CMK (cell line): ENCODE measurements around the gene ACOX3.
"Not testable (repeated sequence)": the region's sequence is repeated elsewhere in the genome, so short reads cannot be mapped to it uniquely, and the experiment has no call there.

Experiments
- DNase-seq: peaks from one replicate; pipeline ENCODE4 v3.0.0-alpha.2; 2010; ENCODE audit warnings: low read depth

ACOX3 gene

DNA sequence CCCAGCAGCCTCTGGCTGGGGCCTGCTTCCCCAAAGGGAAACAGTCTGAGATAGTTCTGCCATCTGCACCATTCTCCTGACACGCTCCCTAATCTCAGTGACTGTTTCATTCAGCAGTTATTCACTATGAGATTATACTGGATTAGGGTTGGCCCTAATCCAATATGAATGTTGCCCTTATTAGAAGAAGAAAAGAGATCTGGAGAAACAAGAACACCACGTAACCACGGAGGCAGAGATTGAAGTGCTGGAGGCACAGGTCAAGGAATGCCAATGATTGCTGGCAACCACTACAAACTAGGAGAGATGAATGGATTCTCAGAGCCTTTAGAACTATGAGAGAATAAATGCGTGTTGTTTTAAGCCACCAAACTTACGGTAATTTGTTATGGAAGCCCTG lies 7.4 kb downstream of the ACOX3 start:
- no peak for DNase-seq

DNA sequence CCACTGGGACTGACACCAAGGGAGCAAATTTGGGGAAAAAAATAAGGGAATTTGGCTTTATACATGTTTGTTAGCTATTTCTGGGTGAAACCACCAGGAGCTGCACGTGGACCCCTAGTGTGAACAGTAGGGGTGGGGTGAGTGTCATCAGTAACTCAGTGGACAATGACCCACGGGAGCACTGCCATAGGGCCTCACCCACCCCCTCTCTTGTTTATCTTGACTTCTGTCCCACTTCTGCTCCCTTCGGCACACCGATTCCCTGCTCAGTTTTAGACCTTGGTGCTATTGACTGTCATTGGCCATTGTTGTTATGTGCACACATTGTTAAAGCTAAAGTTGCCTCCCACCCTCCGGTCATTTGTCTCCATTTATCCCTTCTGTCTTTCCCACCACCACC lies 9.0 kb downstream of the ACOX3 start:
- no peak for DNase-seq

DNA sequence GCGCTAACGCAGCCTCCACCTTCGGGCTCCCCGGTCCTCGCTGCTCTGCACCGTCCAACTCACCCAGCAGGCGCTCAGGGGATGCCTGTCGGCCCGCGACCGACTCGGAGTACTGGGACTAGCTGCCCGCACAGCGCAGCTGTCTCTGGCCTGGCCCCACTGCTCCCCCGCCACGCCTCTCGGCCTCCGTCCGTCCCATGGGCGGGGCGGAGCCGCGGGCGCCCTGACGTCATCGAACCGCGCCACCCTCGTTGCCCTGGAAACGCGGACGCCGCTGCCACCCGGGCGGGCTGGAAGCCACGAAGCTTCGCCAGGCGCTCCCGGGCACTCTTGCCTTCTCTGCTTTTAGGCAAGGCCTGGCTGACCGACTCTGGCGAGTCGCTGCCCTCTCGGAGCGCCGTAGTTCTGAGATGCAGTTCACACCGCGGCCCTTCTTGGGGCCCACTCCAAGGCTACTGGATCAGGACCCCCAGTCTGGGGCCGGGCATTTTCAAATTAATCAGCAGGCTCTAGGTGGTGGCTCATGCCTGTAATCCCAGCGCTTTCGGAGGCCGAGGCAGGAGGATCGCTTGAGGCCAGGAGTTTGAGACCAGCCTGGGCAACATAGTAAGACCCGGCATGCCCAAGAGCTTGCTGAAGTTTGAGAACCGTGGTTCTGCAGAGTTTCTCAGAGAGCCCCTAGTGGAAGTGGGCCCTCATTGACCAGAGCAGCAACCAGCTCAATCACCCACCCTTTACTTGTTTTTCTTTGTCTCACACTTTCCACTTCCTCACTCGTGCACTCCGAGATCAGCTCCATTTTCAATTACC lies 12.0 kb downstream of the ACOX3 start:
- no peak for DNase-seq

DNA sequence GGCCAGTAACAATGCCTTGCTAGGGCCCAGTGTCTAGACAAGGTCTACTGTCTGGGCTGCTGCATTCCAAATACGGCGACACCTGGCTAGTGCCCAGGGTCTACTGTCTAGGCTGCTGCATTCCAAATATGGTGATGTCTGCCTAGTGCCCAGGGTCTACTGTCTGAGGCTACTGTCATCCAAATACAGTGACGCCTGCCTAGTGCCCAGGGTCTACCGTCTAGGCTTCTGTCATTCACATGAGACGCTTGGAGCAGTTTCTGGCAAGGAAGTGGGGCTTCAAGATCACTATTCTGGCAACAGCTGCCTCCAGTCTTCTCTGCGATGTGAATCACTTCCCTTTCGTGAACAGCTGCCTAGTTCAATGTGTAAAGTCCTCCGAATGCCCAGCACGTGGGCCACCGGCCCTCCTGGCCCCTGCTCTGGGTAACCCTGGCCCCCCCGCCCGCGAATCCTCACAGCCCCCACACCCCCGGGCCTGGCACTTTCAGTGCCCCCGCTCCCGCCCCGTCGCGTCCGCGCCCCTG lies 12.7 kb downstream of the ACOX3 start:
- DNase-seq, result no peak

DNA sequence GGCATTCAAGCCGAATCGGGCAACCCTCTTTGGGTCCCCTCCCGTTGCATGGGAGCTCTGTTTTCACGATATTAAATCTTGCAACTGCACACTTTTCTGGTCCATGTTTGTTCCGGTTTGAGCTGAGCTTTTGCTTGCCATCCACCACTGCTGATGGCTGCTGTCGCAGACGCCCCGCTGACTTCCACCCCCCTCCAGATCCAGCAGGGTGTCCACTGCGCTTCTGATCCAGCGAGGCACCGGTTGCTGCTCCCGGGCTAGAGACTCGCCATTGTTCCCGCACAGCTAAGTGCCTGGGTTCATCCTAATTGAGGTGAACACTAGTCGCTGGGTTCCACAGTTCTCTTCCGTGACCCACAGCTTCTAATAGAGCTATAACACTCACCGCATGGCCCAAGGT lies 13.3 kb downstream of the ACOX3 start:
- no peak for DNase-seq

DNA sequence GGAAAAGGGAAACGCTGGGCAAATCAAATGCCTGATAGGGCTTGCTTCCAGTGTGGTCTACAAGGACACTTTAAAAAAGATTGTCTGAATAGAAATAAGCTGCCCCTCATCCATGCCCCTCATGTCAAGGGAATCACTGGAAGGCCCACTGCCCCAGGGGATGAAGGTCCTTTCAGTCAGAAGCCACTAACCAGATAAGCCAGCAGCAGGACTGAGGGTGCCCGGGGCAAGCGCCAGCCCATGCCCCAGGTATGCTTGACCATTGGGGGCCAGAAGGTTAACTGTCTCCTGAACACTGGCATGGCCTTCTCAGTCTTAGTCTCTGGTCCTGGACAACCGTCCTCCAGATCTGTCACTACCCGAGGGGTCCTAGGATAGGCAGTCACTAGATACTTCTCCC lies 17.7 kb downstream of the ACOX3 start:
- no peak for DNase-seq

DNA sequence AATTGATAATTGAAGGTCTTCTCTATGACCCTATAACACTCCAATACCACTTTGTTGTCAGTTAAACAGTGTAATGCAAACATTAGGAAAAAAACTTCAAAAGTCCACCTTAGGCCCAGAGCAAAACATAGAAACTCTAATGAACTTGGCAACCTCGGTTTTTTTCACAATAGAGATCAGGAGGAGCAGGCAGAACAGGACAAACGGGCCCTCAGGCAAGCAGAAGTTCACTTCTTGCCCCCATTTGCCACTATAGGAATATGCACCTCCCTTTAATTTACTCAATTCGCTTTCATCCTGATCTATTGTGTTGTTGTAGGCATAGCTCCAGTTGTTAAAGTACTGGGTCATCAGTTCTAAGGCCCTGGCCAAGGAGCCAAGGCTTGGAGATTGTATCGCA lies 18.2 kb downstream of the ACOX3 start:
- DNase-seq, result no peak

DNA sequence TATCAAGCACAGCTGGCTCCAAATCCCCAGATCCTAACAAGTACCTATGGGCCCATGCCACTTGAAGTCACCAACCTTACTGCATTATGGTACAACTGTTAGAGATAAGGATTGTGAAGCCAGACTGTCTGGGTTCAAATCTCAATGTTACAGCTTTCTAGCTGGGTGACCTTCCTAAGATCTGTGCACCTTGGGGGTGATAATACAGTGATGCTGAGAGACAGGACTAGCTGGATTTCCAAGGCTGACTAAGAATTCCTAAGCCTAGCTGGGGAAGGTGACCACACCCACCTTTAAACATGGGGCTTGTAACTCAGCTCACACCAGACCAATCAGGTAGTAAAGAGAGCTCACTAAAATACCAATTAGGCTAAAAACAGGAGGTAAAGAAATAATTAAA lies 20.4 kb downstream of the ACOX3 start:
- DNase-seq, result not testable (repeated sequence)

DNA sequence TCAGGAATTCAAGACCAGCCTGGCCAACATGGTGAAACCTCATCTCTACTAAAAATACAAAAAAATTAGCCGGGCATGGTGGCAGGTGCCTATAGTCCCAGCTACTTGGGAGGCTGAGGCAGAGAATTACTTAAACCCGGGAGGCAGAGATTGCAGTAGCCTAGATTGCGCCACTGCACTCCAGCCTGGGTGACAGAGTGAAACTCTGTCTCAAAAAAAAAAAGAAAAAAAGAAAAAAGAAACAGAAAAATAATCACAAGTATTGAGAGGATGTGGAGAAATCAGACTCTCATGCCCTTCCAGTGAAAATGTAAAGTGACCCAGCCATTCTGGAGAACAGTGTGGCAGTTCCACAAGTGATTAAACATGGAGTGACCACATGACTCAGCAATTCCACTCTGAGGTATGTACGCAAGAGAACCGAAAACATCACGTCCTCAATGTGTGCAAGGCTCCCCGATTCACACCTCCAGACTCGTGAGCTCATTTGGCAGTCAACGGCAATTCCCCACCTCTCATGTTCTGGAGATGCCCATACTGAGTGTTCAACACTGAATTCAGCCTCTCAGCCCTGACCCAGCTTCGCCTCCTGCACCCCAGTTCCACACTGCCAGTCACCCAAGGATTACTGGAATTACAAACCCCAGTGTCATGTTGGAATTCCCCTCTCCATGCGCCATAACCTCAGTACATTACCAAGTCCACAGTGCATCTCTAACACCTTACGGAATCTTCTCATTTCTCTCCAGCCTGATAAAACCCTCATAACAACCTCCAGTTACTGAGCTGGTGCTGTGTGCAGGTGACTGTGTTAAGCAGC lies 21.1 kb downstream of the ACOX3 start:
- DNase-seq, result no peak

DNA sequence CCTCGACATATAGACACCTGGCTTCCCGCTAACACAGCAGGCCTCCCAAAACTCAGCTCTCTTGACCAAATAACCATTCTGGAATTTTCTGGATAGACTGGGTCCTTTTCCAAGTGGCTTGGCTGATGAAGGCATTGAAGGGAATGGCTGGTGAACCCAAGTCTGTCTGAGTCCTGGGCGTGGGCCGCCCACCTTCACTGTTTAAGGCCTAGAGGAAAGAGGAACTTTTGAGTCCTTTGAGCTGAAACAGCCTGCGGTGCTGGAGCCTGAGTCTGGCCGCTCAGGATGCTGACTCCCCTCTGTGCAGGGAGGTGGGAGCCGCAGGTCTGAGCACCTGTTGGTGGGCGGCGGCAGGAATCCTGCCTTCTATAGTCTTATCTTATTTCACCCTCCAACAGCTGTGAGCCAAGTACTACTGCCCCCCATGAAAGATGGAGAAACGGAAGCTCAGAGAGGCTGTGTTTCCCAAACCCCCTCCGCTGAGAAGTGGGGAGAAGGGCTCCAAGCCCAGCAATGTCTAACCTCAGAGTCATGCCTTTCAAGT lies 23.4 kb downstream of the ACOX3 start:
- no peak for DNase-seq

DNA sequence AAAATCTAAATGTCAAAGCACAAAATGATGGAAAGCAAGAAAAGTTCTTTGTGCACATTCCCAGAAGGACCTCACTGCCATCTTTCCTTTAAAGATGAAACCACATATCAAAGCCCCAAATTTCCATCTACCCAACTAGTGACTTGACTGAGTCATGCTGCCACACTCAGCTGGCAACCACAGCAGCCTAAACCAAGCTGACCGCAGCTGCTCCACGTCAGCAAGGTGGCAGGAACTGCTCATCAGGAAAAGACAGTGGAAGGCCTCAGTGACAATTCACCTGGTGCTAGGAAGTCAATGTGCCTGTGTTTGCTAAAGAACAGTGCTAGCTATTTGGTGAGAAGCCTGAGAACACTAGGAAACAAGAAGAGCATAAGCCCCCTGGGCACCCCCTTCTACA lies 26.1 kb downstream of the ACOX3 start:
- no peak for DNase-seq

DNA sequence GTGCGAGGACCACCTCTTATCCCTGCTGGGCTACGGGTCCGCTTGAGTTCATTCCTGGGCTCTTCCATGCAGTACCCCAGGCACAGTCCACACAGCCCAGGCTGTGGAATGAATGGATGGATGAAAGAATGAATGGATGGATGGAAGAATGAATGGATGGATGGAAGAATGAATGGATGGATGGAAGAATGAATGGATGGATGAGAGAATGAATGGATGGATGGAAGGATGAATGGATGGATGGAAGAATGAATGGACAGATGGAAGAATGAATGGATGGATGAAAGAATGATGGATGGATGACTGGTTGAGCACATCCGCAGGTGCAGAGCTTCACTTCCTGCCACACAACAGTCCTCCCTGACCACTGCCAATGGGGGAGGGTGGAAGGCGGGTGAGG lies 28.2 kb downstream of the ACOX3 start:
- DNase-seq, result no peak

DNA sequence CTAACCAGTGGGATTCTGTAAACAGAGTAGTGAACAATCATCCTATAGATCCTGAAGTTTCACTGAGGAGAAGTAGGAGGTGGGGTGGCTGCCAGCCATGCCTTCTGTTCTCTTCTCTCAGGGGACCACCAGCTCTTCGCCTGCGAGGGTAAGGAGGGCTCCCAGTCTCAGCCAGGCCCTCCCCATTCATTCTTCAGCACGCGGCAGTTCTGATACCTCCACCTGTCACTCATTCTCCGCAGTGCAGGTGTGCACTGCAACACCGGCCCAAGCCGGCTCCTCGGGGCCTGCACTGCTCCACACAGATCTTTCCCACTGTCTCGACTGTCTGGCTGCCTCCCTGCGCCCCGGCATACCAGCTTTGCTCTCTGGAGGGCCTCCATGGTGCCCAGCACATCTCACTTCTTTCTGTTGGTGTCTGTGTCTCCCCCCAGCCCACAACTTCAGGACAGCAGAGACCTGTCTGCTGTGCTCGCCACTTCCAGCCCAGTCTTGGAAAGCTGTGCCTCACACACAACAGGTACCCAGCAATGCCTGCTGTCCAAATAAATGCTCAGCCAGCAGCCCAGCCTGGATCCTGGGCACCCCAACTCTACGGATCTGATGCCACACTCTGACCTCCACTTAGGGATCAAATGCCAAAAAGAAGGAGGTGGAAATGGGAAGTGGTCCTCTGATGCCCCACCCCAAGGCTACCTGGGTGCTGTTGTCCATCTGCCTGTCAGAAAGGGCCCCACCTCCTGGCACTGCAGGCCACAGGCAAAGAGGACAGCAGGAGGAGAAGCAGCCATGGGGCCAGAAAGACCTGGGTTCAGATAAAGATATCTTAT lies 29.0 kb downstream of the ACOX3 start:
- DNase-seq, result no peak

DNA sequence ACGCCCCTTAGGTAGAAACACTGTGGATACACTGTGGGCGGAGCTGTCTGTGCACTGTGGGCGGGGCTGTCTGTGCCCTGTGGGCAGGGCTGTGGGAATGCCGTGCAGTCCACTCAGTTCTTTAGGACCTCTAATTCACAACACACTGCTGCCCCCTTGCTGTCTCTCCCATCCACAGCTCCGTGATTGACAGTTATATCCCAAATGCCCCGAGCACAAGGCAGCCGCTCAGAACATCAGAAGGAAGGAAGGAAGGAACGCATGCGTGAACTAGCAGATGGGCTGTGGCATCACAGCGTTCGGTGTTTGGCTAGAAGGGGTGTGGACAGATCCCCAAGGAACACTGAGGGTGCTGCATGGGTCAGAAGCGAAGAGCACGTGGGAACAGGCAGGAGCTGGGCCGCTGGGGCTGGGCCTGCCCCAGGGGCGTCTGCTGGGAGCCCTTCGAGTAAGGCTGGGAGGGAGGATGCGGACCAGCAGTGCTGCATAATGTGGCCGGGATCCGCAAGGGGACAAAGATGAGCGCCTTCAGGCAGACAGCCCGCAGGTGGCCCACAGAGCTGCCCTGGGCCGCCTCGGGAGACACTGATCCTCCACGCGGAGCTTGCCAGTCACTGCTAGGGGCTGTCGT lies 29.8 kb downstream of the ACOX3 start:
- peak; percentile 49 for DNase-seq

DNA sequence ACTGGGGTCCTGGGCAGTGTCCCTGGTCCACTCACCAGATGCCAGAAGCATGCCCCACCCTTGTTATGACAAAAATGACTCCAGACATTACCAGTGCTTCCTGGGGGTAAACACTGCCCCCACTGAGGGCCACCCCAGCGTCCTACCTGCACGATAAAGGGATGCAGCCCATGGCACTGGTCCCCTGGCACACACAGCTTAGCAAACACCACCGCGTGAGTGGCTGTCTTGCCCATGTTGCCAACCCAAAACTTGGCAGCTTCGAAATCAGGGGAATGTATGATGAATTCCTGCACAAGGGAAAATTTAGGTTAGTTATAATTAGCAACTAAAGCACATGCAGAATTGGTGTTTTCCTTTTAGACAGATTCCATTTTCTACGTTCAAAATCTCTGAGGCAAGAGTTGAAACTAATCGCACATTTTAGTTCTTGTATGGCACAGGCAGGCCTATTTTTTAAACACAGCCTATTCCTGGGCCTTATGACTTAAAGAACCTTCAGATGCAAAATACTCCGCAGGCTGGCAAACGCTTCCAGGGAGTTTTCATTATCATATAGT lies 30.4 kb downstream of the ACOX3 start:
- no peak for DNase-seq

DNA sequence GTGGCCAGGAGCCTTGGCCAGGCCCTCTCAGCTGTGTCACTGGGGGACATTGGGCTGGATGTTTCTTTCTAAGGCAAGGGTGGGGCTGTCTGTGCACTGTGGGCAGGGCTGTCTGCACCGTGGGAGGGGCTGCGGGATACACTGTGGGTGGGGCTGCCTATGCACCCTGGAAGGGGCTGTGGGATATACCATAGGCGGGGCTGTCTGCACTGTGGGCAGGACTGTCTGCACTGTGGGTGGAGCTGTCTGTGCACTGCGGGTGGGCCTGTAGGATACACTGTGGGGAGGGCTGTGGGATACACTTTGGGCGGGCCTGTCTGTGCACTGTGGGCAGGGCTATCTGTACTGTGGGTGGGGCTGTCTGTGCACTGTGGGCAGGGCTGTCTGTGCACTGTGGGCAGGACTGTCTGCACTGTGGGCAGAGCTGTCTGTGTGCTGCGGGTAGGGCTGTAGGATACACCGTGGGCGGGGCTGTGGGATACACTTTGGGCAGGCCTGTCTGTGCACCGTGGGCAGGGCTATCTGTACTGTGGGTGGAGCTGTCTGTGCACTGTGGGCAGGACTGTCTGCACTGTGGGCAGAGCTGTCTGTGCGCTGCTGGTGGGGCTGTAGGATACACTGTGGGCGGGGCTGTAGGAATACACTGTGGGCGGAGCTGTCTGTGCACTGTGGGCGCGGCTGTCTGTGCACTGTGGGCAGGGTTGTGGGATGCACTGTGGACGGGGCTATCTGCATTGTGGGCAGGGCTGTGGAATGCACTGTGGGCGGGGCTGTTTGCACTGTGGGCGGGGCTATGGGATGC lies 31.1 kb downstream of the ACOX3 start:
- peak; percentile 86 for DNase-seq

DNA sequence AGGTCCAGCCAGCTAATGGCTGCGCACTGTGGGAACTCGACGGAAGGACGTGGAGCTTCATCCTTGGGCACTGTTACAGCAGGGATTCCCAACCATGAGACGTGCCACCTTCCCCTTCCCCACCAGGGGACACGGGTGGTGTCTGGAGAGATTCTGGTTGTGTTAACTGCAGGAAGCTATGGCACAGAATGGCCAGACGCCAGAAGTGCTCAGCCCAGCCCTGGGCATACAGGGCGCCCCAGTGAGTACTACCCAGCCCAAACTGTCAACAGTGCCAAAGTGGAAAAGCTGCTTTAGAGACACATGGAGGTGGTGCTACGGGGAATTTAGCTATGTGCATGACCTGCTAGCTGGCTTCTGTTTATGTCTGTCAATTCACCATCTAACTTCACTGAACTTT lies 32.8 kb downstream of the ACOX3 start:
- DNase-seq, result no peak

DNA sequence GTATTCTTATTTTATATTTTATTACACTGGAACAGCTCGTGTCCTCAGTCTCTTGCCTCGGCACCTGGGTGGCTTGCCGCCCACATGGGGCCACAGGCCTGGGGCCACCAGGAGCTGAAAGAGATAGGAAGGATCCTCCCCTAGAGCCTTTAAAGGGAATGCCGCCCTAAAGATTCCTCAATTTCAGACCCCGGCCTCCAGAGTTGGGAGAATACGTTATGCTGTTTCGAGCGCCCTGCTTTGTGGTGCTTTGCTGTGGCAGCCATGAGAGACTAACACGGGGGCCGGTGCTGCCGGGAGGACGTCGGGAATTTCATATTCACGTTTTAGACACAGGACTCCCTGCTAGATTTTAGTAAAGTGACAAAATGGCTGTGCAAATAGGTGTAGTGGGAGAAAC lies 33.2 kb downstream of the ACOX3 start:
- no peak for DNase-seq

DNA sequence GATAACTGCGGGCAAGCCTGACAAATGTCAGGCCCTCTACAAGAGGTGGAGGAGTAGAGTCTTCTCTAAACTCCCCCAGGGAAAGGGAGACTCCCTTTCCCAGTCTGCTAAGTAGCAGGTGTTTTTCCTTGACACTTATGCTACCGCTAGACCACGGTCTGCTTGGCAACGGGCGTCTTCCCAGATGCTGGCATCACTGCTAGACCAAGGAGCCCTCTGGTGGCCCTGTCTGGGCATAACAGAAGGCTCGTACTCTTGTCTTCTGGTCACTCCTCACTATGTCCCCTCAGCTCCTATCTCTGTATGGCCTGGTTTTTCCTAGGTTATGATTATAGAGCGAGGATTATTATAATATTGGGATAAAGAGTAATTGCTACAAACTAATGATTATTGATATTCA lies 33.6 kb downstream of the ACOX3 start:
- not testable (repeated sequence) for DNase-seq

DNA sequence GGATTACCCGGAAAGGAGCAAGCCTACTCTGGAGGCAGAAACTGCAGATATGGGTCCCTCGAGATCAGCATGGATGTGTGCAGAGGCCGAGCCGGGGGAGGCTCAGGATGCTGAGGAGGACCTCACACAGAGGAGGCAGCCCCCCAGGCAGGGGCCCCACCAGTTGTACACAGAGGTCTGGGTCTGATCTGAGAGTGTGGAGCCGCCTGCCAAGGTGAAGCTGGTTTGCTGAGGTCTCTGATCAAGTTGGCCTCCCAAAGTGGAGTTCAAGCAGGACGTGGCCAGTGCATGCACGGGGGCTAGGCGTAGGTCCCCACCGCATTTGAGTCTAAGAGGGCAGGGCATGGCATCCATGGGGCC lies 35.0 kb downstream of the ACOX3 start:
- no peak for DNase-seq
